GM21526 (cell line): ENCODE data around the gene SCN8A.
"Not testable (repeated sequence)": the region's sequence is repeated elsewhere in the genome, so short reads cannot be mapped to it uniquely, and the experiment has no call there.

ENCODE experiments used
- ATAC-seq: cut with Tn5 transposase; IDR thresholded peaks from one replicate; pipeline ENCODE4 v1.9.1; 2021; ENCODE audit warnings: moderate library complexity; ENCODE audit not compliant: unreplicated experiment, low FRiP score

Gene SCN8A

DNA sequence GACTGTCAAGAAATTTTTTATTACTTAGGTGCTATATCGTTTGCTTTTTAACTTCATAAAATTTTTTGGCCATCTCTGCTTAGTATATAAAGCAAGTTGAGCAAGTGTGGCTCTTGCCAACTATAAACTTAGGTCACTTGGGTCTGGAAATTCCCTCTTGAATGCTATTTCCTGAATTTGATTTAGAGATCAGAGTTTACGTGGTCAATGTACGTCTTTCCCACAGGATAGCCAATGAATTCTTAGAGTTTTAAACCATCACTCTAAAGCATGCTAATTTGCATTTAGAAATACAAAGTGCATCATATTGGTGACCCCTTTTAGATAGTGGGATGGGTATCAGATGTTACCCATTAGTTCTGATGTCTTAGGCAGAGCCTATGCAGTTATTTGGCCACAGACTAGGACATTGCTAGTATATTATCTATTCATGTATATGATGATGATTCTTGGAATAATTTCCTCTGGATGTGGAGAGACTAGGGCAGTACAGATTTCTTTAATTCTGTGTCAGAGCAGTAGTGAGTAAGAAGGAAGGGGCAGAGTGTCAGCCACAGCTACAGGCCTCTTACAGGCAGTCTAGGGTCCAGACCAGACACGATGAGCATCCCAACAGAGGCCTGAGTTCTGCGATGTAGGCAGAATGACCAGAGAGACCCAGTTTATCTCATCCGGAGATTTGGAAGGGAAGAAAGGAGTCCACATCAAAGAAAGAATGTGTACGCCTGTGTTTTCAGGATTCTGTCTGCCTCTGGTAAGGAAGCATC is 30.3 kb downstream of the SCN8A start:
- ATAC-seq, result no peak

DNA sequence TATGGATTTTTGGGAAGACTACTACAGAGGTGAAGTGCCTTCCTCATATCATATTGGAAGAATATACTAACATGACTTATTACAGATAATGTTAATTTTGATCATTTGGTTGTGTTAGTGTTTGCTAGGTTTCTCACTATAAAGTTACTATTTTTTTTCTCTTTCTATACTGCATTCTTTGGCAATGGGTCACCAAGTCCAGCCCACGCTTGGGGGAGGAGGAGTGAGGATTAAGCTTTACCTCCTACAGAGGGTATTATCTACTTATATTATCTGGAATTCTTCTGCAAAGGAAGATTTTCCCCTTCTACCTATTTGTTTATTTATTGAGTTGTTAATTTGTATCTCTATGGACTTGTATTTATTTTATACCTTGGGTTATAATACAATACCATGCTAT is 31.5 kb downstream of the SCN8A start:
- ATAC-seq, result no peak

DNA sequence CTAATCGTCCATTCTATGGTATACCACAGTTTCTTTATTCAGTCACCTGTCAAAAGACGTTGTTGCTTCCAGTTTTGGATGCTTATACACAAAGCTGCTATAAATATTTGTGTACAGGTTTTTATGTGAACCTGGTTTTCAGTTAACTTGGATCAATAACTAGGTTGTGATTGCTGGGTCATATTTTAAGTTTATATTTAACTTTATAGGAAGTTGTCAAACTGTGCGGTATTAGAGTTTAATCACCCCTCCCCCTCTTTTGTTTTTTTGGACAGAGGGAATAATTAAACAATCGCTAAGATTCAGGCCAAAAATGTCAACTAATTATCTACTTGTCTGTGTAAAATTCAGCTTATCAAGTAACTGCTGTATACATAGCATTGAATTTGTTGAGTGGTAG is 34.3 kb downstream of the SCN8A start:
- ATAC-seq, result no peak

DNA sequence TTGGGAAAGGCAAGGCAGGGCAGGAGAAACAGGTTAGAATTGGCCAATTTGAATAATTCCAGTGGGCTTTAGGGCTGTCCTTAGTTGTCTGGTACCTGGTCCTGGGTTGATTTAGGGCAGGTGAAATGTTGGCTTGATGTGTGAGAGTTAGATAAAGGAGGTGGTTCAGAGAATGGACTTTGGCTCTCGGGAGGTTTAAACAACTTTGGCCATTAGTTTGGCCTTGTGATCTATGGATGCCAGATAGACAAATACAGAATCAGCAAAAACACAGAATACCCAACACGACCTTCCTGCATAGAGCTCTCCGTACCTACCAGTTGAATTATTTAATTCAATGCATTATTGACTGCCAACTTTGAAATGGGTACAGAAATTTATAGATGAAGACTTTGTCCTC is 35.1 kb downstream of the SCN8A start:
- no peak for ATAC-seq

DNA sequence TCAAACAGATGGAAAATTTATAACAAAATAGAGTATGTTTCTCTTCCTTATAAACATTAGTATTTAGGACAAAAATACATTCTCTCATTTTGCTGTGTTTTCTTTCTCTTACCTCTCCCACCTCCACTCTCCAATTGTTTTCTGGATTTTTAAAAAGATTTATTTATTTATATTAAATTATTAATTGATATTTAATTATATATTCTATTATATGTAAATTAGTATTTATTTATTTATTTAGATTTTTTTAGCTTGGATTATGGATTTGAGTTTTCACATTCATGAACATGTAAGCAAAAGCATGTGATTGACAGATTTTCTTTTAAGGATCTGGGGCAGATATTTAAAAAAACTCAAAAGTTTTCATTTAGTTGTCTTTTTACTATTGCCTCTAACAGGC is 35.6 kb downstream of the SCN8A start:
- ATAC-seq, result no peak

DNA sequence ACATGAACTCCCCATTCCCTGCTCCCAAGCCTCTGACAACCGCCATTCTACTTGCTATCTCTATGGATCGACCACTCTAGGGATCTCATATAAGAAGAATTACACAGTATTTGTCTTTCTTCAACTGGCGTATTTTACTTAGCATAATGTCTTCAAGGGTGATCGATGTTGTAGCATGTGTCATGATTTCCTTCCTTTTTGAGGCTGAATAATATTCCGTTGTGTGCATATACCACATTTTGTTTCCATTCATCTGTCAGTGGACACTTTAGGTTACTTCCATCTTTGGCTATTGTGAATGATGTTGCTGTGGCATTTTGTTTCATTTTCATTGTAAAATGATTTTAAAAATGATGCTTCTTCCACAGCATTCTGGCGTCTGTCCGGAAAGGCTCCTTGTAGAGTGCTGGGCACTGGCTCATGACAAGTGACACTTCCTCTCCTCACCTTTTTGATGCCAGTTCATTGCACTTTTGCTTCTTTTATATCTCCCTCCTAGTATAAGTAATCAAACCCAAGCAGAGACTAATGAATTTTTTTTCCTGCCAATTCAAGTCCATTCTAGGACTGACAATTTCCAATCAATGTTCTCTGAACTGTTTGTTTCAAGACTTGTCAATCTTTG is 39.3 kb downstream of the SCN8A start:
- ATAC-seq, result no peak

DNA sequence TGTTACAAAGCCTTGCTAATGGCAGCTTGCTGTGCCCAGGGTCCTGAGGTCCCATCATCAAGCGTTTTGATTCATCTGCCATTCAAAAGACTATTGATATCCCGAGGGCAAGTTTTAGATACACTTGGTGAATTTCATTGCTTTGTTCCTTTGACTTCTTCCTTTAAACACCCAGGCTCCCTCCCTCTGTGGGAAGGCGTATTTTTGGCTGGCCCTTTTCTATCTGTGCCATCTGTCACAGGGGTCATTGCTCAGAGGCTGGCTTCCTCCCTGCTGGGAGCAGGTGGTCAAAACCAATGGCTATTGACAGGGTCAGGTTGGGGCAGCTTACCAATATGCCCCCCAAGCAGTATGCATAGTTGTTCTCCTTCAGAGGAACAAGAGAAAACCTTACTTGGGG is 40.0 kb downstream of the SCN8A start:
- no peak for ATAC-seq

DNA sequence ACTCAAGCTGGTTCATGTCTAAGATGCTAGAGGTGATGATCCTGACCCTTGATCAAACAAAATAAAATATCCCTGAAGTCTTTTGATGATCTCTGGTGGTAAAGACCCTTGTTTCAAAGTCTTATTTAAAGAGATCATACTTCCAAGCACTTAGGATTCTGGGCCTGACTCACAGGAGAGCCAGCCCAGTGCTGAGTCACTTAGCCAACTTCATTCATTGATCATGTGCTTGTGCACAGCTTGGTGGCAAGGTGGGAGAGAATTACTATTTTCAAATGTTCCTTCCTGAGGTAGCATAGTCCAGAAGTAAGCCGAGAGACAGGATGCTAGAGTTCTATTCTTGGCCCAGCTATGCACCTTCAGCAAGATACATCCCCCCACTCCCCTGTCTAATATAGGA is 40.6 kb downstream of the SCN8A start:
- ATAC-seq, result no peak

DNA sequence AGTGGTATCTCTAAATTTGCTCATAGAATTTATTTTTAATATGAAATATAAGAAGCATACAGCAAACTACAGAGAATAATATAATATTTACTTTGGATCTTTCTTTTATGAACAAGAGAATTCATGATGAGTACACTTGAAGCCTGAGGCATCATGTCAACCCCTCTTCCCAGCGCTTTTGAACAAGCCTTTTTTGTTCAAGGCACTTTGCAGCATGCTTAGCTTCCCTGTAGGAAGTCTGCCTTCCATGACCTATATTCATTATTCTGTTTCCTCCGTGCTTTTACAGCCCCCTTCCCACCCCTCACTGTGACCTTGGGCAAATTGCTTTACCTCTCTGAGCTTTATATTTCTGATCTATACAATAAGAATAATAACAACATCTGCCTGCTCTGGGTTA is 41.6 kb downstream of the SCN8A start:
- ATAC-seq, result no peak

DNA sequence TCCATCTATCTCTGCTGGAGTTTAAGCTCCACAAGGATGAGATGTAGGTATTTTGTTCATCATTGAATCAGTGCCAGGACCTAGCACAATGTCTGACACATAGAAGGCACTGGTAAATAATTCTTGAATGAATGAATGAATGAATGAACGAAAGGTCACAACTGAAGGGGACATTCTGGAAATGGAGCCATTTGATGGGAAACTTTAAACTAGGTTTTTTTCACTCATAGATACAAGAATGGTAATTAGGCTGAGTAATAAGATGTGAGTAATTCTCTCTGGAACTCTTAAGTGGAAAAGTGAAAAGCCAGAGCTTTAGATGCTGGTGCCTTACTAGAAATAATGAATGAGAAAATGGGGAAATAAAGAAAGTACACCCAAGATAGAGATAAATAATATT is 44.3 kb downstream of the SCN8A start:
- ATAC-seq, result no peak

DNA sequence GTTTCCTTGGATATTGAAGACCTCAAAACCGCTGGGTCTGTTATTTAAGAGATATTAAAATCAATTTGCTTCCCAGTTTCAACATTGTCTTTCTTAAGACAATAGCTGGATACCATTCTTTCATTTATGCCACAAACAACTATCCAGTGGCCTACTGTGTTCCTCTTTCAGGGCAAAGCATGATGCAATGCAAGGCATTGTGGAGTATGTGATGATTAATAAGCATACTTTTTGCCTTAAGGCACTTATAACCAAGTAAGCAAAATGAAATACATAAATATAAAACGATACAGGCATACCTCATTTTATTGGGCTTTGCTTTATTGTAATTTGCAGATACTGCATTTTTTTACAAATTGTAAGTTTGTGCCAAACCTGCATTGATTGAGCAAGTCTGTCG is 45.5 kb downstream of the SCN8A start:
- no peak for ATAC-seq

DNA sequence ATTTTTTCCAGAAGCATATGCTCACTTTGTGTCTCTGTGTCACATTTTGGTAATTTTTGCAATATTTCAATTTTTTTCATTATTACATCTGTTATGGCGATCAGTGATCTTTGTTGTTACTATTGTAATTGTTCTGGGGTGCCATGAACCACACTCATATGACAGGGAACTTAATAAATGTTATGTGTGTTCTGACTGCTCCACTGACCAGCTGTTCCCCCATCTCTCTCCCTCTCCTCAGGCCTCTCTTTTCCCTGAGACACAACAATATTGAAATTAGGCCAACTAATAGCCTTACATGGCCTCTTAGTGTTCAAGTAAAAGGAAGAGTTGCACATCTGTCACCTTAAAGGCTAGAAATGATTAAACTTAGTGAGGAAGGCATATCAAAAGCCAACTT is 46.0 kb downstream of the SCN8A start:
- ATAC-seq, result no peak

DNA sequence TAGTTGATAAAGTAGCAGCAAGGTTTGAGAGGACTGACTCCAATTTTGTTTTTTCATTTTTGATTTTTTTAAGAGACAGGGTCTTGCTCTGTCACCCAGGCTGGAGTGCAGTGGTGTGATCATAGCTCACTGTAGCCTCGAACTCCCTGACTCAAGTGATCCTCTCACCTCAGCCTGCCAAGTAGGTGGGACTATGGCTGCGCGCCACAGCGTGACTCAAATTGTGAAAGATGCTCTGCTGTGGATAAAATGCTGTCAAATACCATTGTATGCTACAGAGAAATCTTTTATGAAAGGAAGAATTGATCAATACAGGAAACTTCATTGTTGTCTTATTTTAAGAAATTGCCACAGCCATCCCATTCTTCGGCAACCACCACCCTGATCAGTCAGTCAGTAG is 48.3 kb downstream of the SCN8A start:
- no peak for ATAC-seq

DNA sequence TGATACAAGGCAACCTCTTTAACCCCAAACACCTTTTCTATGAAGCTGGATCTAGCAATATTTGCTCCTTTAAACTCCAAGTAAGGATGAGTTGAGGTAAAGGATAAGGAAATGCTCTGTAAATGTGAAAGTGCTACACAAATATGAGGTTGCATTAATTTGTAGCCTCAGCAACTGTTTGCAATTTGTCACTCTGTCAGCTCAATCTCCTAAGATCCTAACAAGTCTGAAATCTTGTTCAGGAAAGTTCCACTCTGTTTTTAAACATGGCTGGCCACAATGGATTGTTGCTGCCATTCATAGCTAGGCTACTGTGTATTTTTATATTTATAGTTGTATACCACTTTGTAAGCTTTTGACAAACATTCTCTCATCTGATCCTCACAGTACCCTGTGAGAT is 51.3 kb downstream of the SCN8A start:
- no peak for ATAC-seq

DNA sequence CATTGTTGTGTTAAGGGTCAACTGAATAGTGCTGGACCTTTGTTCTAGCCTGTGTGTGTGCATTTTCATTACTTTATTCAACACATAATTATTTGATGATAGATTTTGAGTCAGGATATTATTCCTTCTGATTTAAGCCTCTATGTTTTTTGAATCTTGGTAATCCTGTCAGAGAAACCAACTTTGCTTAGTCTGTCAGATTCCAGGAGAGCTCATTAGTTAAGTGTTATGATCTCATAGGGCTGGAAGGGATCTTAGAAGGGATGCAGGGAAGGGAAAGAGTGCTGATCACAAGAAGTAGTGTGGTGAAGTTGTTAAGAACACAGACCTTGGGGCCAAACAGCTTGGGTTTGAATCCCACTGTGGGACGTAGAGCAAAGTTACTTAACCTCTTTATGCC is 52.9 kb downstream of the SCN8A start:
- ATAC-seq, result no peak

DNA sequence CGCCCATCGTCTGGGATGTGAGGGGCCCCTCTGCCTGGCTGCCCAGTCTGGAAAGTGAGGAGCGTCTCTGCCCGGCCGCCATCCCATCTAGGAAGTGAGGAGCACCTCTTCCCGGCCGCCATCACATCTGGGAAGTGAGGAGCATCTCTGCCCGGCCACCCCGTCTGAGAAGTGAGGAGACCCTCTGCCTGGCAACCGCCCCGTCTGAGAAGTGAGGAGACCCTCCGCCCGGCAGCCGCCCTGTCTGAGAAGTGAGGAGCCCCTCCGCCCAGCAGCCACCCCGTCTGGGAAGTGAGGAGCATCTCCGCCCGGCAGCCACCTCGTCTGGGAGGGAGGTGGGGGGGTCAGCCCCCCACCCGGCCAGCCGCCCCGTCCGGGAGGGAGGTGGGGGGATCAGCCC is 53.7 kb downstream of the SCN8A start:
- not testable (repeated sequence) for ATAC-seq

DNA sequence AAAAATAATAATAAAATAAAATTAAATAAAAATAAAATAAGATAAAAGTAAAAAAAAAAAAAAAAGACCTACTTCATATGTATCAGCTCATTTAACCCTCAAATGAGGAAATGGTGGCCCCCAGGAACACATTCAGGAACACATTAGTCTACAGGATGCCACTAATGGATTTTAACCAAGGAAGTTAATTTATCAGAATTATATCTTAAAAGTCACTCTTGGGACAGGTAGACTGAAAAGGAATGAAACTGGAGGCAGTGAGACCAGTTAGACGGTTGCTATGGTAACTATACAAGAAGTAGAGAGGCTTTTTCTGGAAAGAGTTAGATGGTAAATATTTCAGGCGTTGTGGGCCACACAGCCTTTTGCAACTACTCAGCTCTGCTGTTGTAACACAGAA is 54.9 kb downstream of the SCN8A start:
- no peak for ATAC-seq

DNA sequence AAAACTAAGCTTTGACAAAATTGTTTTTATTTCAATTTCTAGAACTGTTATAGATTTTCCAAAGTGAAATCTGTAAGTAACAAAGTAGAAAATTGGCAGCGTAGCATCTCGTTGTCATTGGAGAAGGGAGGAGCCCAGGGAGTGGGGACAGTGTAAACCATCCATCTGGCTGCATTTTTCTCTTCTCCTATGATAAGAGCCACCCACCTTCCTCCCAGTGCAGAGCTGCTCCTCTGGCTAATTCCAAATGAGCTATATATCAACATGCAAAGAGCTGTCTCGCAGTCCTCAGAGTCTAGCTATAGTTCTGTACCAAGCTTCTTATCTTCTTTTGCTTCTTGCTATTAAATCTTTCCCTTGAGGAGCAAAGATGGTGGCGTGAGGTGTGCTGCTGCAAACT is 56.6 kb downstream of the SCN8A start:
- ATAC-seq, result no peak

DNA sequence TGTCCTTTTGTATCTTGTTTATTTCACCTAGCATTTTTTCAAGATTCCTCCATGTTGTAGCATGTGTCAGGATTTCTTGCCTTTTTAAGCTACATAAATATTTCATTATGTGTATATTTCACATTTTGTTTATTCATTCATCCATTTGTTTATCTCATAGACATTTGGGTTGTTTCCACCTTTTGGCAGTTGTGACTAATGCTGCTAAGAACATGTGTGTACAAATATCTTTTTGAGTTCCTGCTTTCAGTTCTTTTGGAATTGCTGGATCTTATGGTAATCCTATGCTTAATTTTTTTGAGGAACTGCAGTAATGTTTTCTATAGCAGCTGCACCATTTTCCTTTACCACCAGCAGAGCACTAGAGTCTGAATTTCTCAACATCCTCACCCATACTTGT is 62.4 kb downstream of the SCN8A start:
- ATAC-seq, result no peak

DNA sequence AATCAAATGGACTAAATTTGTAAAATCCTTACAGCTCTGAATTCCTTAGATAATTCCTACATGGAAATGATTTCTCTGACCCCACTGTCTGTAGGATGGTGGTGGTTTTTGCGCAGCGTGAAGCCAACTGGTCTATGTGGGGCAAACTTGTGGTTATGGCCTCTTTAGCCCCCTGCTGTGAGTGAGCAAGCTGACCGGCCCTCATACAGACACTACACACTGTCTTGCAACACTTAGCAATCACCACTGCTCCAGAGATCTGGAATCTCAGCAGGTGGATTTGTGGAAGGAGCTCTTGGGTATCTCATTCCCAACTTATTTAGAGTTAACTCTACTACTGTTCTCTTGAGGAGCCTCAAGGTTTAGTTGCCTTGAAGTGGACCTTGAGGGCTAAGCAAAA is 70.2 kb downstream of the SCN8A start:
- no peak for ATAC-seq

DNA sequence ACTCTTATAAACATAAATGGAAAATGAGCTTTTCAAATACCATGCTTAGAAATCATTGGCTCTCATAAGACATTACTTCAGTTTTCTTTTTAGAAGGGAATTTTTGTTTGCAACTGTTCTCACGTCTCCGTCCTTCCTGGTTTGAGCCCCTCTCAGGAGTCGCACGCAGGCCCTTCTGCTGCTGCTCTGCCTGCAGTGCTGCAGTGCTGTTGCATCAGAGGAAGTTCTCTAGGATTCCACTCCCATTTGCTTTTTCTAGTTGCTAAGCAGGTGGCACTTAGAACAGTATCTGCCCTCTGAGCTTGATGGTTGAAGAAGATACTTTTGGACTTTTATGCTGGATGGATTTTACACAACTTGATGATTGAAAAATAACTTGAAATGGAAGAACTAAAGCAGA is 70.8 kb downstream of the SCN8A start:
- ATAC-seq, result no peak

DNA sequence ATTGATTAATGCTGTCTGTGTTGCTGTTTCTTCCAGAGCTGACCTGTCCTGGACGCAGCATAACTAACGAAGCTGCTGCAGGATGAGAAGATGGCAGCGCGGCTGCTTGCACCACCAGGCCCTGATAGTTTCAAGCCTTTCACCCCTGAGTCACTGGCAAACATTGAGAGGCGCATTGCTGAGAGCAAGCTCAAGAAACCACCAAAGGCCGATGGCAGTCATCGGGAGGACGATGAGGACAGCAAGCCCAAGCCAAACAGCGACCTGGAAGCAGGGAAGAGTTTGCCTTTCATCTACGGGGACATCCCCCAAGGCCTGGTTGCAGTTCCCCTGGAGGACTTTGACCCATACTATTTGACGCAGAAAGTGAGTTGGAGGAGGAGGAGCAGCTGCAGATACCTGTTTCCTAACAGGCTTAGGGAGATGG is 71.7 kb downstream of the SCN8A start:
- no peak for ATAC-seq

DNA sequence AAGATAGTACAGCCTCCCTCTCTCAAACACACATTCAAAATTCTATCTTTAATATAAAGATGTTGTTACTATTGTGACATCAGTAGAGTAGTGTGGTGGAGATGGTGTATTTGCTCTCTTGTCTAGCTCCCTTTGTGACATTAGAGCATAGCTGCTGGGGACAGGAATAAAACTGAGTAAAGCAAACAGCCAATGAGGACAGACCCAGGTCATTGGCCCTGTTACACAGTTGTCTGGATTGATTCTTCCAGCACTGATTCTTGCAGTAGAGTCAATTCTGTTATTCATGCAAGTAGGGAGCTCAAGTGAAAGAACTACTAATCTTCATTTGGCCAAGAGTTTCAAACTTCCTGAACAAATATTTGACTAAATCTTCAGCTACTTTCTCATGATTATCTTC is 72.4 kb downstream of the SCN8A start:
- no peak for ATAC-seq
